ENCODE data around the gene GNA12.

Gene GNA12

DNA sequence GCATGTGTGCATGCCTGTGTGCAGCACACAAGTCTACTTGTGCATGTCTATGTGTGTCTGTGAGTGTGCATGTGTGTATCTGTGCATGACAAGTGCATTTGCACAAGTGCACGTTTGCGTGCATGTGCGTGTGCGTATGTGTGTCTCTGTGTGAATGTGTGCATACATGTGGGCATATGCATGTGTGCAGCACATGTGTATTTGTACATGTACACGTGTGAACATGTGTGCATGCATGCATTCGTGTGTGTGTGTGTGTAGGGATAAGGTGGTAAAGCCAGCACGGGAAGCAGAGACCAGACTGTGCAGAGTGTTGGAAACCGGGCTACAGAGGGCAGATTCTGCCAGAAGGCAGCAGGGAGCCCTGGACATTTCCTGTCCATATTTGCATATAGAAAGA is 35.9 kb upstream of the GNA12 start:
- no peaks in the 10 kb centered on the region for H3K9me3 ChIP-seq (ENCODE audit: control insufficient read depth in 1 of 2, low read length in 2 of 2)
- no peaks in the 10 kb centered on the region for H3K27me3 ChIP-seq (ENCODE audit: control insufficient read depth in 1 of 2, insufficient read depth in 2 of 2, low read length in 2 of 2)
- no peak overlapping the region for H3K27ac ChIP-seq (ENCODE audit: low read depth, low read length)
- H3K9ac ChIP-seq (ENCODE audit: low read depth in 1 of 2, low read length in 2 of 2): no peak overlapping the region
- H3K36me3 ChIP-seq (ENCODE audit: control insufficient read depth in 1 of 2, insufficient read depth in 2 of 2, low read length in 2 of 2): no peaks in the 10 kb centered on the region
- no peak overlapping the region for H3K4me3 ChIP-seq (ENCODE audit: low read depth in 1 of 2, low read length in 2 of 2)
- peaks cover 0 to 3% of the 10 kb centered on the region in 2 donors for H3K4me1 ChIP-seq (ENCODE audit: control insufficient read depth in 1 of 2, insufficient read depth in 2 of 2, low read length in 2 of 2)

DNA sequence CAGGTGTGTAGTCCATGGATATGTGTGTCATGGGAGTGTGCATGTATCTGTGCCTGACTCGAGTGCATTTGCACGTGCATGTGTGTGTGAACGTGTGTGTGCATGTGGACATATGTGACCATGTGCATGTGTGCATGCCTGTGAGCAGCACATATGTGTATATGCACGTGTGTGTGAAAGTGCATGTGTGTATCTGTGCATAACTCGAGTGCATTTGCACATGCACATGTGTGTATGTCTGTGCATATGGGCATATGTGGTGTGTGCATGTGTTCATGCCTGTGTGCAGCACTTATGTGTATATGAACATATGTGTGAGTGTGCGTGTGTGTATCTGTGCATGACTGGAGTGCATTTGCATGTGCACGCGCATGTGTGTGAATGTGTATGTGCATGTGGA is 35.2 kb upstream of the GNA12 start:
- H3K27ac ChIP-seq (ENCODE audit: low read depth, low read length): no peak overlapping the region
- peaks cover 0 to 3% of the 10 kb centered on the region in 2 donors for H3K4me1 ChIP-seq (ENCODE audit: control insufficient read depth in 1 of 2, insufficient read depth in 2 of 2, low read length in 2 of 2)
- H3K9ac ChIP-seq (ENCODE audit: low read depth in 1 of 2, low read length in 2 of 2): no peak overlapping the region

GRCh38 chr7:2878306-2878705 is 34.2 kb upstream of the GNA12 start:
- Histone ChIP-seq H3K4me3 (ENCODE audit: low read depth in 1 of 2, low read length in 2 of 2) (no peak overlapping the region), H3K9ac (ENCODE audit: low read depth in 1 of 2, low read length in 2 of 2) (no peak overlapping the region), H3K36me3 (ENCODE audit: control insufficient read depth in 1 of 2, insufficient read depth in 2 of 2, low read length in 2 of 2) (no peaks in the 10 kb centered on the region), H3K27ac (ENCODE audit: low read depth, low read length) (no peak overlapping the region), H3K4me1 (ENCODE audit: control insufficient read depth in 1 of 2, insufficient read depth in 2 of 2, low read length in 2 of 2) (peaks cover 0 to 3% of the 10 kb centered on the region in 2 donors), H3K27me3 (ENCODE audit: control insufficient read depth in 1 of 2, insufficient read depth in 2 of 2, low read length in 2 of 2) (no peaks in the 10 kb centered on the region), H3K9me3 (ENCODE audit: control insufficient read depth in 1 of 2, low read length in 2 of 2) (no peaks in the 10 kb centered on the region)

More for the DNA sequence above, 35.2 kb upstream of the GNA12 start:
- H3K9me3 ChIP-seq (ENCODE audit: control insufficient read depth in 1 of 2, low read length in 2 of 2): no peaks in the 10 kb centered on the region
- H3K36me3 ChIP-seq (ENCODE audit: control insufficient read depth in 1 of 2, insufficient read depth in 2 of 2, low read length in 2 of 2): no peaks in the 10 kb centered on the region
- H3K4me3 ChIP-seq (ENCODE audit: low read depth in 1 of 2, low read length in 2 of 2): no peak overlapping the region
- H3K27me3 ChIP-seq (ENCODE audit: control insufficient read depth in 1 of 2, insufficient read depth in 2 of 2, low read length in 2 of 2): no peaks in the 10 kb centered on the region

GRCh38 chr7:2876031-2876731 is 32.1 kb upstream of the GNA12 start:
- no peaks in the 10 kb centered on the region for H3K9me3 ChIP-seq (ENCODE audit: control insufficient read depth in 1 of 2, low read length in 2 of 2)
- H3K4me1 ChIP-seq (ENCODE audit: control insufficient read depth in 1 of 2, insufficient read depth in 2 of 2, low read length in 2 of 2): peaks cover 0 to 3% of the 10 kb centered on the region in 2 donors
- H3K27me3 ChIP-seq (ENCODE audit: control insufficient read depth in 1 of 2, insufficient read depth in 2 of 2, low read length in 2 of 2): no peaks in the 10 kb centered on the region
- H3K9ac ChIP-seq (ENCODE audit: low read depth in 1 of 2, low read length in 2 of 2): no peak overlapping the region
- no peak overlapping the region for H3K4me3 ChIP-seq (ENCODE audit: low read depth in 1 of 2, low read length in 2 of 2)
- no peak overlapping the region for H3K27ac ChIP-seq (ENCODE audit: low read depth, low read length)
- no peaks in the 10 kb centered on the region for H3K36me3 ChIP-seq (ENCODE audit: control insufficient read depth in 1 of 2, insufficient read depth in 2 of 2, low read length in 2 of 2)

DNA sequence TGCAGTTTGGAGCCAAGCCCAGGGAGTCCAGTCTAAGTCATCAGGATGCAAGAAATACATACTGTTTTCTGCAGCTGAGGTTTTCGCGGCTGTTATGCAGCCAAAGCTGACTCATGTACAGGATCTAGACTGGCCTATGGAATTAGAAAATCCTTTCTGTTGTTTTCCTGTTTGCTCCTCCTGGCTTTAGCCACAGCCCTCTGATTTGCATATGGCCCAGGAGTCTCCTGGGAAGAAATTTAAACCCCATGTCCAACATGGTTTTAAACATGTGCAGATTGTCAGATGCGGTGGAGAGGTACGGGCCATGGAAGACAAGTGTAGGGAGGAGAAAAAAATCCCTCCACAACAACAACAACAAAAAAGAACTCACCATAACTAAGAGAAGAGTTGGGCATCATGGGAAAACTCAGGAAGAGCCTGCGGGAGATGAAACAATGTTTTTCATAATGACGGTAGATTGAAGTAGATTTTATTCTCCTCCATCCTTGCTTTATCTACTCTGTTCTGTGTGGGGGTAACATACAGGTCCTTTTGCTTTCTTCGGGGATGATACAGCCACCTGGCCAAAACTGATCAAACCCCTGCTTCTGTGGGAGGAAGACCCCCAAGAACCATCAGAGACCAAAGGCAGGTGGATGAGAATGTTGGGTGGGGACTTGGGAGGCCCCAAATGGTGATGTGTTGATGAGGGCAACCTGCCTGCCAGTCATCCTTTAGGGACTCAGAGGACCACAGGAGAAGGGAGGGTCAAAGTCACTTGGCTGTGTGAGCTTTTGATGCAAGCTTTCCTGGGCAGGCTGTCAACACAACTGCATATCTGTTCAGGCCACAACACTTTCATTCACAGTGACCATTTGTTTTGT is 29.8 kb upstream of the GNA12 start:
- no peak overlapping the region for H3K4me3 ChIP-seq (ENCODE audit: low read depth in 1 of 2, low read length in 2 of 2)
- H3K27me3 ChIP-seq (ENCODE audit: control insufficient read depth in 1 of 2, insufficient read depth in 2 of 2, low read length in 2 of 2): no peaks in the 10 kb centered on the region
- H3K4me1 ChIP-seq (ENCODE audit: control insufficient read depth in 1 of 2, insufficient read depth in 2 of 2, low read length in 2 of 2): peaks cover under 1 to 3% of the 10 kb centered on the region in 2 donors
- no peak overlapping the region for H3K9ac ChIP-seq (ENCODE audit: low read depth in 1 of 2, low read length in 2 of 2)
- H3K36me3 ChIP-seq (ENCODE audit: control insufficient read depth in 1 of 2, insufficient read depth in 2 of 2, low read length in 2 of 2): no peaks in the 10 kb centered on the region
- H3K9me3 ChIP-seq (ENCODE audit: control insufficient read depth in 1 of 2, low read length in 2 of 2): no peaks in the 10 kb centered on the region
- H3K27ac ChIP-seq (ENCODE audit: low read depth, low read length): no peak overlapping the region

DNA sequence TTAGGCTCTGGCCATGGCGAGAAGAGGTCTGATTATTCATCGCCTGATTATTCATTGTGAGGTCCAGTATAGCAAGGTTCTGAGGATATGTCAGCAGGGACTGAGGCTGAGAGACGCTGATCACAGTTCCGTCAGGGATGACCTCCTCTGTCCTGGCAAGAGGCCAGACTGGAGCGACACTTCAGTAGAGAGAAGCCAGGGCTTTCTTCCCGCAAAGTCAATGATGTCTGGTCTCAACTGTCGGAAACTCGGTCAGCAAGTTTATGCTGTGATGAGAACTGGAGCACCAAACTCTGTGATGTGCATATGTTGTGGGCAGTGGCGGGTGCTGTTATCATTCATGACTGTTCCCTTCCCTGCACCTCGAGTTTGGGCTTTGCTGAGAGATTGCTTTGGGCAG is 29.0 kb upstream of the GNA12 start:
- H3K4me3 ChIP-seq (ENCODE audit: low read depth in 1 of 2, low read length in 2 of 2): no peak overlapping the region
- H3K9ac ChIP-seq (ENCODE audit: low read depth in 1 of 2, low read length in 2 of 2): no peak overlapping the region
- H3K27me3 ChIP-seq (ENCODE audit: control insufficient read depth in 1 of 2, insufficient read depth in 2 of 2, low read length in 2 of 2): no peaks in the 10 kb centered on the region
- no peak overlapping the region for H3K27ac ChIP-seq (ENCODE audit: low read depth, low read length)
- peaks cover 0 to 3% of the 10 kb centered on the region in 2 donors for H3K4me1 ChIP-seq (ENCODE audit: control insufficient read depth in 1 of 2, insufficient read depth in 2 of 2, low read length in 2 of 2)
- no peaks in the 10 kb centered on the region for H3K36me3 ChIP-seq (ENCODE audit: control insufficient read depth in 1 of 2, insufficient read depth in 2 of 2, low read length in 2 of 2)
- H3K9me3 ChIP-seq (ENCODE audit: control insufficient read depth in 1 of 2, low read length in 2 of 2): no peaks in the 10 kb centered on the region

DNA sequence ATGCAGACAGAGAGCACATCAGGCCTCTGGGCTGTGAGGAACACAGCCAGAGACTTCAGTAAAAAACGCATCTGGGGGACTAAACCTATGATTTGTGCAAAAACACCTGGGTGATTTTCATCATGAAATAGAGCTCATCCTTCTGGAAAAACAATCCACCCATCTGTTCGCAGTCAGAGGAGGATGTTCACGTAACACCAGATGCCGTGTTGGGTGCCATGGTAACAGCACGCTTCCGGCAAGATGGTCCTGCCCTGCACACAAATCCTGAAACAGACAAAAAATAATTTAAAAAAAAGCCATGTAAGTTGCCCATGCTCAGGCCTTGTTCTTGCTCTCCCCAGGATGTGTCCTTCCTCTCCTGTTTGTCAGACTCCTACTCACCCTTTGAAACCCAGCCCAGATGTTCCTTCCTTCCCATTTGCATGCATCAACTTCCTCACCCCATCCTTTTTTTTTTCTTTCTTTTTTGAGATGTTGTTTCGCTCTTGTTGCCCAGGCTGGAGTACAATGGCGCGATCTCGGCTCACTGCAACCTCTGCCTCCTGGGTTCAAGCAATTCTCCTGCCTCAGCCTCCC is 28.3 kb upstream of the GNA12 start:
- H3K27ac ChIP-seq (ENCODE audit: low read depth, low read length): no peak overlapping the region
- no peaks in the 10 kb centered on the region for H3K9me3 ChIP-seq (ENCODE audit: control insufficient read depth in 1 of 2, low read length in 2 of 2)
- H3K36me3 ChIP-seq (ENCODE audit: control insufficient read depth in 1 of 2, insufficient read depth in 2 of 2, low read length in 2 of 2): no peaks in the 10 kb centered on the region
- no peaks in the 10 kb centered on the region for H3K27me3 ChIP-seq (ENCODE audit: control insufficient read depth in 1 of 2, insufficient read depth in 2 of 2, low read length in 2 of 2)
- H3K9ac ChIP-seq (ENCODE audit: low read depth in 1 of 2, low read length in 2 of 2): no peak overlapping the region
- H3K4me3 ChIP-seq (ENCODE audit: low read depth in 1 of 2, low read length in 2 of 2): no peak overlapping the region
- peaks cover 0 to 3% of the 10 kb centered on the region in 2 donors for H3K4me1 ChIP-seq (ENCODE audit: control insufficient read depth in 1 of 2, insufficient read depth in 2 of 2, low read length in 2 of 2)

- no peaks in the 10 kb centered on the region for H3K27me3 ChIP-seq (ENCODE audit: control insufficient read depth in 1 of 2, insufficient read depth in 2 of 2, low read length in 2 of 2)
- no peaks in the 10 kb centered on the region for H3K36me3 ChIP-seq (ENCODE audit: control insufficient read depth in 1 of 2, insufficient read depth in 2 of 2, low read length in 2 of 2)
- H3K27ac ChIP-seq (ENCODE audit: low read depth, low read length): no peak overlapping the region
- no peaks in the 10 kb centered on the region for H3K9me3 ChIP-seq (ENCODE audit: control insufficient read depth in 1 of 2, low read length in 2 of 2)
- H3K9ac ChIP-seq (ENCODE audit: low read depth in 1 of 2, low read length in 2 of 2): no peak overlapping the region
- H3K4me1 ChIP-seq (ENCODE audit: control insufficient read depth in 1 of 2, insufficient read depth in 2 of 2, low read length in 2 of 2): peaks cover 0 to 3% of the 10 kb centered on the region in 2 donors
- H3K4me3 ChIP-seq (ENCODE audit: low read depth in 1 of 2, low read length in 2 of 2): peak overlapping the region in 1 of 2 donors; percentile 43
Observed at GRCh38 chr7:2870471-2870931, 26.4 kb upstream of the GNA12 start.

DNA sequence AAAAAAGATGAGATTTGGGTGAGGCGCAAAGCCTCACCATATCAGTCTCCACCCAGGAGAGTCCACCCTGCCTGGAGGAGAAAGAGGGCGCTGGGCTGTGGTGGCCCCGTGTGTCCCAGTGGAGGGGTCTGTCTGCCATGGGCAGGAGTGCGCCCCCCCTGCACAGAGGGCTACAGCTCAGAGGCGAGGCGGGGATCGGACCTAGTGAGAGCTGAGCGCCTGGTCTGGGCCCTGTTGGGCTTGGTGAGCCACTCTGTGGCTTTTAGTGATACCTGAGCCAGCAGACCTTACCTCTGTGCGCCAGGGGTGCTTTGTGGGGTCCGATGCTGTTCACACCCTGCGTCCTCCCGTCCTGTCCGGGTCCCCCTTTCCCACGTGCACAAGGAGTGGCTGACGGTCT is 25.9 kb upstream of the GNA12 start:
- H3K4me1 ChIP-seq (ENCODE audit: control insufficient read depth in 1 of 2, insufficient read depth in 2 of 2, low read length in 2 of 2): peaks cover 3% of the 10 kb centered on the region in 2 donors
- no peaks in the 10 kb centered on the region for H3K36me3 ChIP-seq (ENCODE audit: control insufficient read depth in 1 of 2, insufficient read depth in 2 of 2, low read length in 2 of 2)
- H3K27me3 ChIP-seq (ENCODE audit: control insufficient read depth in 1 of 2, insufficient read depth in 2 of 2, low read length in 2 of 2): no peaks in the 10 kb centered on the region
- no peaks in the 10 kb centered on the region for H3K9me3 ChIP-seq (ENCODE audit: control insufficient read depth in 1 of 2, low read length in 2 of 2)
- no peak overlapping the region for H3K27ac ChIP-seq (ENCODE audit: low read depth, low read length)
- H3K4me3 ChIP-seq (ENCODE audit: low read depth in 1 of 2, low read length in 2 of 2): no peak overlapping the region
- no peak overlapping the region for H3K9ac ChIP-seq (ENCODE audit: low read depth in 1 of 2, low read length in 2 of 2)

DNA sequence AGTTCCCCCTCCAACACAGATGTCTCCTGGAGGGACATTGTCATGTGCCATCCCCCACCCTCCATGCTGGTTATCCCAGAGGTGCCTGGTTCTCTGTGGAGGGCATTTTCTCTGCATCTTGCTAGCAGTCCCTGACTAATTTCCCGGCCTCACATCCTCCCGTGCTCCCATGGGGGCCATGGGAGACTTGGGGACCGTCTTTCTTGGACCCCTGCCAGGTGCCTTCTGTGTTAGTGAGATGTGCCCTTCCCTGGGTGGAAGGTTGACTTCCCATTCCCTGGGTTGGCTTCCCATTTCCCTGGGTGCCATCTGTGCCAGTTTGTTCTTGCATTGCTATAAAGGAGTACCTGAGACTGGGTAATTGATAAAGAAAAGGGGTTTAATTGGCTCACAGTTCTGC is 22.5 kb upstream of the GNA12 start:
- H3K4me1 ChIP-seq (ENCODE audit: control insufficient read depth in 1 of 2, insufficient read depth in 2 of 2, low read length in 2 of 2): peaks cover 17 to 18% of the 10 kb centered on the region in 2 donors
- H3K36me3 ChIP-seq (ENCODE audit: control insufficient read depth in 1 of 2, insufficient read depth in 2 of 2, low read length in 2 of 2): no peaks in the 10 kb centered on the region
- H3K4me3 ChIP-seq (ENCODE audit: low read depth in 1 of 2, low read length in 2 of 2): no peak overlapping the region
- H3K9me3 ChIP-seq (ENCODE audit: control insufficient read depth in 1 of 2, low read length in 2 of 2): no peaks in the 10 kb centered on the region
- no peak overlapping the region for H3K9ac ChIP-seq (ENCODE audit: low read depth in 1 of 2, low read length in 2 of 2)
- H3K27me3 ChIP-seq (ENCODE audit: control insufficient read depth in 1 of 2, insufficient read depth in 2 of 2, low read length in 2 of 2): no peaks in the 10 kb centered on the region
- no peak overlapping the region for H3K27ac ChIP-seq (ENCODE audit: low read depth, low read length)

All from duodenal mucosa (tissue), 2 donors.